ENCODE measurements around the gene MTHFSD.

DNA sequence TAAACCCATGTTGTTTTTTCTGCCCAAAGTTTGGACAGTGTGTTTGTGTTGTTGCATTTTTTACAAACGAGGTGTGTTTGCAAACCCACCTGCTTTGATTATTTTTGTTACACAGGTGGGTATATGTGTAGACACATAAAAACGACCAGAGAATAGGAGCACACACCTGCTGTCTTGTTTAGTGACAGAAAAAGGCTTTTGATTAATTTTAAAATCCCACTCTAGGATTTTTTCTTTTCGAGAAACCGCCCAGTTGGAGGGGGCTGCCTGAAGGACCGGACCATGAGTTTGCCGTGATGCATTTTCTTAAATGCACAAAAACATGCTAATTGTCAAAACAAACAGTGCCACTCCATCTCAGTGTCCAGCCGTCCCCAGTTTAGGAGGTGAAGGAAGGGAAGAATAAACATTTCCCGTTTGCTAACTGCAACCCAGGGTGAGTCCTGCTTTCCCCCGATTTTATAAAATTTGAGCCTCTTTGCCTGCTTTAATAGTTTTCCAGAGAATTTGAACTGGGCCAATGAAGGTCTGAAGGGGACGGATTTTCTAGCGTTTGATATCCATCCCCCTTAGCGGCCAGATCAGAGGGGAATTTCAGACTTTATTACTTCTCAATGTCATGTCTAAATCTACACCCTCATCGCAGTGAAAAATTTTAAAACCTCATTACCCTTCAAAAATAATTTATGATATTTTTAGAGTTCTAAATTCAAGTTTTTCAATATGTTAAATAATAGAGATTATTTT lies 14.8 kb upstream of the MTHFSD start:
- no peak for TF ChIP-seq POLR2A (IDR thresholded peaks at IDR 0.05)
- TF ChIP-seq, protein P1, sequence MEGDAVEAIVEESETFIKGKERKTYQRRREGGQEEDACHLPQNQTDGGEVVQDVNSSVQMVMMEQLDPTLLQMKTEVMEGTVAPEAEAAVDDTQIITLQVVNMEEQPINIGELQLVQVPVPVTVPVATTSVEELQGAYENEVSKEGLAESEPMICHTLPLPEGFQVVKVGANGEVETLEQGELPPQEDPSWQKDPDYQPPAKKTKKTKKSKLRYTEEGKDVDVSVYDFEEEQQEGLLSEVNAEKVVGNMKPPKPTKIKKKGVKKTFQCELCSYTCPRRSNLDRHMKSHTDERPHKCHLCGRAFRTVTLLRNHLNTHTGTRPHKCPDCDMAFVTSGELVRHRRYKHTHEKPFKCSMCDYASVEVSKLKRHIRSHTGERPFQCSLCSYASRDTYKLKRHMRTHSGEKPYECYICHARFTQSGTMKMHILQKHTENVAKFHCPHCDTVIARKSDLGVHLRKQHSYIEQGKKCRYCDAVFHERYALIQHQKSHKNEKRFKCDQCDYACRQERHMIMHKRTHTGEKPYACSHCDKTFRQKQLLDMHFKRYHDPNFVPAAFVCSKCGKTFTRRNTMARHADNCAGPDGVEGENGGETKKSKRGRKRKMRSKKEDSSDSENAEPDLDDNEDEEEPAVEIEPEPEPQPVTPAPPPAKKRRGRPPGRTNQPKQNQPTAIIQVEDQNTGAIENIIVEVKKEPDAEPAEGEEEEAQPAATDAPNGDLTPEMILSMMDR (IDR thresholded peaks at IDR 0.05): no peak
